Measurements from ENCODE around the gene UBTD2. TPM values are rescaled to one million over a fixed set of nuclear protein-coding genes. Genes with fewer than 3 reads are reported as not detected.

UBTD2 gene
- polyA plus RNA-seq, 1 donor (not counting 4 experiments of a cell fraction or from before 2014, with no cell fraction given), result 16.2 TPM

- peaks cover 25% of the 10 kb centered on the region for H4K20me1 ChIP-seq (ENCODE audit: control insufficient read depth, extremely low read depth, insufficient read depth, low read length)
Observed at GRCh38 chr5:172167895-172168294, 115.7 kb downstream of the UBTD2 start.

GRCh38 chr5:172166030-172166826 lies 117.3 kb downstream of the UBTD2 start:
- Histone ChIP-seq H3K4me3 (ENCODE audit: control insufficient read depth in 2 of 3, extremely low read depth in 1 of 3, insufficient read depth in 2 of 3, low read depth in 1 of 3, low read length in 3 of 3) (no peak overlapping the region), H3K4me2 (ENCODE audit: control insufficient read depth, extremely low read depth, insufficient read depth, low read depth, low read length) (no peak overlapping the region), H4K20me1 (ENCODE audit: control insufficient read depth, extremely low read depth, insufficient read depth, low read length) (peaks cover 19% of the 10 kb centered on the region), H3K79me2 (ENCODE audit: control insufficient read depth, insufficient read depth, low read length) (peaks cover 78% of the 10 kb centered on the region), H3K27ac (ENCODE audit: control insufficient read depth, insufficient read depth, low read length) (no peak overlapping the region), H3K4me1 (ENCODE audit: control insufficient read depth, extremely low read depth, insufficient read depth, low read length) (peaks cover 6% of the 10 kb centered on the region), H2AFZ (ENCODE audit: control insufficient read depth, low read length) (no peak overlapping the region), H3K36me3 (ENCODE audit: control insufficient read depth in 2 of 2, extremely low read depth in 1 of 2, insufficient read depth in 2 of 2, low read length in 2 of 2) (peaks cover 6 to 9% of the 10 kb centered on the region in 2 experiments), H3K9ac (ENCODE audit: control insufficient read depth, extremely low read depth, insufficient read depth, low read length) (no peak overlapping the region), H3K27me3 (ENCODE audit: control insufficient read depth, extremely low read depth, insufficient read depth, low read length) (no peaks in the 10 kb centered on the region), H3K9me1 (ENCODE audit: control insufficient read depth, extremely low read depth, insufficient read depth, low read length) (peaks cover 3% of the 10 kb centered on the region), H3K9me3 (ENCODE audit: control insufficient read depth, low read depth, low read length) (no peaks in the 10 kb centered on the region)
- DNase-seq (ENCODE audit: low read depth, low spot score) (no peak), FAIRE-seq (no peak)
- TF ChIP-seq, protein P1, sequence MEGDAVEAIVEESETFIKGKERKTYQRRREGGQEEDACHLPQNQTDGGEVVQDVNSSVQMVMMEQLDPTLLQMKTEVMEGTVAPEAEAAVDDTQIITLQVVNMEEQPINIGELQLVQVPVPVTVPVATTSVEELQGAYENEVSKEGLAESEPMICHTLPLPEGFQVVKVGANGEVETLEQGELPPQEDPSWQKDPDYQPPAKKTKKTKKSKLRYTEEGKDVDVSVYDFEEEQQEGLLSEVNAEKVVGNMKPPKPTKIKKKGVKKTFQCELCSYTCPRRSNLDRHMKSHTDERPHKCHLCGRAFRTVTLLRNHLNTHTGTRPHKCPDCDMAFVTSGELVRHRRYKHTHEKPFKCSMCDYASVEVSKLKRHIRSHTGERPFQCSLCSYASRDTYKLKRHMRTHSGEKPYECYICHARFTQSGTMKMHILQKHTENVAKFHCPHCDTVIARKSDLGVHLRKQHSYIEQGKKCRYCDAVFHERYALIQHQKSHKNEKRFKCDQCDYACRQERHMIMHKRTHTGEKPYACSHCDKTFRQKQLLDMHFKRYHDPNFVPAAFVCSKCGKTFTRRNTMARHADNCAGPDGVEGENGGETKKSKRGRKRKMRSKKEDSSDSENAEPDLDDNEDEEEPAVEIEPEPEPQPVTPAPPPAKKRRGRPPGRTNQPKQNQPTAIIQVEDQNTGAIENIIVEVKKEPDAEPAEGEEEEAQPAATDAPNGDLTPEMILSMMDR (optimal IDR thresholded peaks at IDR 0.05 in 1 of 3, IDR thresholded peaks at IDR 0.05 in 1 of 3, conservative IDR thresholded peaks at IDR 0.05 in 1 of 3; ENCODE audit: extremely low read depth in 1 of 3, insufficient read depth in 2 of 3, low read length in 3 of 3), result no peak
- TF ChIP-seq EZH2 (IDR thresholded peaks at IDR 0.05; ENCODE audit: low read length), result no peak
- dilution Hi-C loops (cut with MboI; ENCODE audit: extremely low pct_ligation_motif_present, low sequenced_read_pairs), result no loop called here

More at GRCh38 chr5:172167895-172168294, 115.7 kb downstream of the UBTD2 start:
- H3K9ac ChIP-seq (ENCODE audit: control insufficient read depth, extremely low read depth, insufficient read depth, low read length), result no peak overlapping the region
- H3K27ac ChIP-seq (ENCODE audit: control insufficient read depth, insufficient read depth, low read length), result no peak overlapping the region
- dilution Hi-C loops (cut with MboI; ENCODE audit: extremely low pct_ligation_motif_present, low sequenced_read_pairs), result no loop called here
- no peaks in the 10 kb centered on the region for H3K27me3 ChIP-seq (ENCODE audit: control insufficient read depth, extremely low read depth, insufficient read depth, low read length)
- FAIRE-seq, result no peak
- TF ChIP-seq, protein P1 (optimal IDR thresholded peaks at IDR 0.05 in 1 of 3, IDR thresholded peaks at IDR 0.05 in 1 of 3, conservative IDR thresholded peaks at IDR 0.05 in 1 of 3; ENCODE audit: extremely low read depth in 1 of 3, insufficient read depth in 2 of 3, low read length in 3 of 3), result no peak
- no peak for TF ChIP-seq EZH2 (IDR thresholded peaks at IDR 0.05; ENCODE audit: low read length)
- no peak overlapping the region for H3K4me2 ChIP-seq (ENCODE audit: control insufficient read depth, extremely low read depth, insufficient read depth, low read depth, low read length)
- peaks cover 7% of the 10 kb centered on the region for H3K9me1 ChIP-seq (ENCODE audit: control insufficient read depth, extremely low read depth, insufficient read depth, low read length)
- H3K36me3 ChIP-seq (ENCODE audit: control insufficient read depth in 2 of 2, extremely low read depth in 1 of 2, insufficient read depth in 2 of 2, low read length in 2 of 2), result peaks cover 7 to 9% of the 10 kb centered on the region in 2 experiments
- no peak for DNase-seq (ENCODE audit: low read depth, low spot score)
- H3K4me3 ChIP-seq (ENCODE audit: control insufficient read depth in 2 of 3, extremely low read depth in 1 of 3, insufficient read depth in 2 of 3, low read depth in 1 of 3, low read length in 3 of 3), result no peak overlapping the region
- no peak overlapping the region for H2AFZ ChIP-seq (ENCODE audit: control insufficient read depth, low read length)
- peaks cover 70% of the 10 kb centered on the region for H3K79me2 ChIP-seq (ENCODE audit: control insufficient read depth, insufficient read depth, low read length)
- peaks cover 12% of the 10 kb centered on the region for H3K4me1 ChIP-seq (ENCODE audit: control insufficient read depth, extremely low read depth, insufficient read depth, low read length)
- H3K9me3 ChIP-seq (ENCODE audit: control insufficient read depth, low read depth, low read length), result no peaks in the 10 kb centered on the region

Measured in keratinocyte (primary cell).